ENCODE data around the gene GPRIN1.
A peak's percentile ranks its signal among the peaks of the same experiment; 100 is the strongest.
"Not testable (repeated sequence)": the region's sequence is repeated elsewhere in the genome, so short reads cannot be mapped to it uniquely, and the experiment has no call there.

The GPRIN1 gene

DNA sequence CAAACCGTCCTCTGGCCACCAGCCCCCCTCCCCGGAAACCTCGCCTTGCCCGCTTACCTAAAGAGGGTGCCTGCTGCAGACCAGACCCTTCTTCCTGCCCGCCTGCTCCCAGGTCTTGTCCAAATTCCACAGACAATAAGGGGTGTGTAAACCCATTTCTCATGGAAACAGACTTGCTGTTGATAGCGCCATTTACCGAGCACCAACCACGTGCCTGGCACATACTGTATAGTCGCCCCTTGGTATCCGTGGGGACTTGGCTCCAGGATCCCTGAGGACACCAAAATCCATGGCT is 35.7 kb downstream of the GPRIN1 start:
- peak in 1 of 14 donors; percentile 46 for DNase-seq

DNA sequence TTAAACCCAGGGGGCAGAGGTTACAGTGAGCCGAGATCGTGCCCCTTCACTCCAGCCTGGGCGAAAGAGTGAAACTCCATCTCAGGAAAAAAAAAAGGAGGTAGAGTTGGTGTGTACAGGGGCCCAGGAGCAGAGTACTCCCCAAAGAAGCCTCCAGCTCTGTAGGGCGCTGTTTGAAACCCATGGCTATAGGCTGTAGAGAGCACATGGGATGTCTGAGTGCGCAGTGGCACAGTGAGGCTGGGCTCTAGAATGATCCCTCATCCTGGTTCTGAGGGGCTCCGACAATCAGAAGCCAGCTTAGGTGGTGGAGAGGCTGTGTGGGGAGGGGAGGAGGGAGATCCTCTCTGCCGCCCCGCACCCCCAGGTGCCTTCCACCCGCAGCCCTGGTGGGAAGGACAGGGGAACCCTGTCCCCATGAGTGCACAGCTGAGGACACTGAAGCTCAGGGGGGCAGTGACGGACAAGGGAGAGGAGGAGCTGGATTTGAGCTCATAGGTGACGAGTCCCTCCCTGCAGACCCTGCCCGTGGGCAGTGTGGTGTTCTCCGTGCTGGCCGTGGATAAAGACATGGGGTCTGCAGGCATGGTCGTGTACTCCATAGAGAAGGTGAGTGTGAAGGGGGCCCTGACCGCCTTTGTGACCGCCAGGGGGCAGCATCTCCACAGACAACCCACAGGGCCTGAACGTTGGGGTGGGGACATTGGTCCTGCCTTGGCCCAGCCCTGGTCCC is 36.2 kb downstream of the GPRIN1 start:
- DNase-seq: peak in 13 of 14 donors; percentile 7 to 70 (median 37)

DNA sequence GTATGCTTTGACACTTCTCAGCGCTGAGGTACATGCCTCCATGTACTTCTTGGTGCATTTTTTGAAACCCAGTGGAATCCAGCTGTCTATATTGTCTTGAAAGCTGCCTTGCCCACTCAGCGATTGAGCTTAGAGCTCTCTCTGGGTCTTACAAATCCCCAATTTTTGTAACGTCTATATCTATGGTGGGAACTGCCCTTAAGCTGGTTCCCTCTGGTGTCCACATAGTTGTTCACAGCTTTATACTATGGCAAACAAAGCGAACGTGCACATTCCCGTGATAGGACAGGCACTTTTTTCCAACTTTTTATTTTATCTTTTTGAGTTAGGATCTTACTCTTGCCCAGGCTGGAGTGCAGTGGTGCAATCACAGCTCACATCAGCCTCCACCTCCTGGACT is 39.9 kb downstream of the GPRIN1 start:
- DNase-seq: no peak

DNA sequence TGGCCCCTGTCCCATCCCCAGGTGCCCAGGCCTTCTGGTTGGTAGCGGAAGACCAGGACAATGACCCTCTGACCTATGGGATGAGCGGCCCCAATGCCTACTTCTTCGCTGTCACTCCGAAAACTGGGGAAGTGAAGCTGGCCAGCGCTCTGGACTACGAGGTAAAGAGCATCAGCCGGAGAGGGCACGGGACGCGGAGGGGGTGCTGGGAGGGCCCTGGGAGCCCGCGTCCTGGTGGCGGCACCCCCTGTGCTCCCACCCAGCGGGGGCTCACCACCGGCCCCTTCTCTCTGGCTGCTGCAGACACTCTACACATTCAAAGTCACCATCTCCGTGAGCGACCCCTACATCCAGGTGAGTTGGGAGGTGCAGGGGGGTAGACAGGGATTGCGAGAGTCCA is 41.3 kb downstream of the GPRIN1 start:
- no peak for DNase-seq

DNA sequence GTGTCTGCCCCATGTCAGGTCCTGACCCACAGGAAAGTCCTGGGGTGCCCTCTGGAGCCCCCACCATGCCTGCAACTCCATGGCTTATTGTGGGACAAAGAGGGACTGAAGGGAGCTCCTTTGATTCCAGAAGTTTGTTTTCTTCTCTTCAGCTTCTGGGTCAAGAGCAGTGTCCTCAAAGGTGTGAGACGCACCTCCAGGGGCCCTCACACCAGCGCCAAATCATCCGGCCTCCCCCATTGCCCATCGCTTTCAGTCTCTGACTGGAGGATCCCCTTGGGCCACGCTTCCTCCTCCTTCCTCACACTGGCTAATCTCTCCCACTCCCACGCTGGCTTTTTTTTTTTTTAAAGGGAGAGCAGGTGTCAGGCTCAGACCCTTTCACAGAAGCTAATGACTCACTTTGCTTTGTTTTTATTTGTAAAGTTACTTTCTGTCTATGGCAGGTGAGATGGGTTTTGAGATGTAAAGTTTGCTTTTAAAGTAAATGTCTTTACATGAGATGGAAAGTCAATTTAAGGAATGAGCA is 44.1 kb downstream of the GPRIN1 start:
- DNase-seq: no peak

DNA sequence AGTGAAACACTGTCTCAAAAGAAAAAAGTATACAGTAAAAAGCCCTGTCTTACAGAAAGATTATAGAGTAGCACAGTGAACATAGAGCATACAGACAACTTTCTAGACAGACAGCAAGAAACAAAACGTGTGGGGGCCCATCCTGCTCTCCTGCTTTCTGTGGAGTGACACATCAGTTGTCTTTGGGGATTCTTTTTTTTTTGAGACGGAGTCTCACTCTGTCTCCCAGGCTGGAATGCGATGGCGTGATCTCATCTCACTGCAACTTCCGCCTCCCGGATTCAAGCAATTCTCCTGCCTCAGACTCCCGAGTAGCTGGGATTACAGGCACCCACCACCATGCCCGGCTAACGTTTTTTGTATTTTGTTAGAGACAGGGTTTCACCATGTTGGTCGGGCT is 46.0 kb downstream of the GPRIN1 start:
- DNase-seq: no peak

DNA sequence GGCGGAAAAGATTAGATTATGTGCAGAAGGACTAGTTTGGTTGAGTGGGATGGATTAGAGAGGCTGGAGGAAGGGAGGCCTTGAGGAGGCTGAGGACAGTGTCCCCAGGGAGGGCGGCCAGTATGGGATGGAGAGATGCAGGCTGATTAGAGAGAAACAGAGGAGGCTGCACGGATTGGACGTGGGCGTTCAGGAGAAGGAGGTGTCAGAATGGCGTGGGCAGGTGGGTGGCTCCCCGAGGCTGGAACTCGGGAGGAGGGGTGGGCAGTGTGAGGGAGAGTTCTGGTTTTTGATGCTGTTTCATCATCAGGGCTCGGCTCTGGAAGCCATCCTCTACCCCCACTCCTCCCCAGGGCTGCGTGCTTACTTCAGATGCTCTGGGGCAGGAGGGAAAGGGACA is 47.8 kb downstream of the GPRIN1 start:
- no peak for DNase-seq

DNA sequence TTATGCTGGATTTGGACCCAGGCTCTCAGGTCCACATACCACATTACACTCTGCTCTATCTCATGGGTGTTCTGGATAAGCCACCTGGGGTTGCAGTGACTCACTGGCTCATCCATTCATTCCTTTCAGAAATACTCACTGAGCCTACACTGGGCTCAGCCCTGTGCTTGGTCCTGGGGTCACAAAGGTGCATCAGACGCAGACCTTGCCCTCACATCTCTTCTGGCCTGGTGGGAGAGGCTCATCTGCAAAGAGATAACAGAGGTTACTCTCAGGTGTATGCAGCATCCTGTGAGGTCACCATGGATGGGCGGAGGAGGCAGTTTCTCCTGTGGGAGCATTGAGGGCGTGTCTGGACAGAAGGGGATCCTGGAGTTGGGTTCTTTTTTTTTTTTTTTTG is 48.7 kb downstream of the GPRIN1 start:
- DNase-seq: no peak

DNA sequence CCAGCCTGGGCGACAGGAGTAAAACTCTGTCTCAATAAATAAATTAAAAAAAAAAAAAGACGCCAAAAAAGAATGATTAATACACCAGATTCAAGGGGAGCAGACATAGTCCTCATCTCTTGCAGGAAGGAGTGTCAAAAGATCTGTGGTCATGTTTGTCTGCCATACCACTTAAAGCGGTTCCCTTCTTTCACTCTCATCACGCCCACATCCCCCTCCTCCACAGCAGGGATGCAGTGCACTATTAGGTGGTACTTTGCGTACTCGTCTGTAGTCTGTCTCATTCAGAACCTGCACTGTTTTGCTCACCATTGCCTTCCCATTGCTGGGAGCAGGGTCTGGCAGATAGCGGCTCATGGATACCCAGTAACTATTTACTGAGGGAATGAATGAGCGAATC is 49.6 kb downstream of the GPRIN1 start:
- no peak for DNase-seq

DNA sequence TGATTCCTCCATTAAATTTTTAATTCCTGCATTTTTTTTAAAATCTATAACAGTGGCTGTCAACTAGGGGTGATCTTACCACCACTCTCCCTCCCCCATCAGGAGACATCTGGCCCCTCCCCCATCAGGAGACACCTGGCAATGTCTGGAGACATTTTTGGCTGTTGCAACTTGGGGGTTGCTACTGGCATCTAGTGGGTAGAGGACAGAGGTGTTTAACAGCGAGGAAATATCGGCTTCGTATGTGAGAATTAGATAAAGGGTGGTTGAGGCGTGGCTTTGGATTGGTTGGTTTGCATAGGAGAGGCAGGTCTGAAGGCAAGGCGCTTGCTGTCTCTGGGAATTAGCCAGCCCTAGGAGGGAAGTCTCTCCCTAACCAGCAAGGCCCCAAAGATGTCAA is 50.3 kb downstream of the GPRIN1 start:
- no peak for DNase-seq

DNA sequence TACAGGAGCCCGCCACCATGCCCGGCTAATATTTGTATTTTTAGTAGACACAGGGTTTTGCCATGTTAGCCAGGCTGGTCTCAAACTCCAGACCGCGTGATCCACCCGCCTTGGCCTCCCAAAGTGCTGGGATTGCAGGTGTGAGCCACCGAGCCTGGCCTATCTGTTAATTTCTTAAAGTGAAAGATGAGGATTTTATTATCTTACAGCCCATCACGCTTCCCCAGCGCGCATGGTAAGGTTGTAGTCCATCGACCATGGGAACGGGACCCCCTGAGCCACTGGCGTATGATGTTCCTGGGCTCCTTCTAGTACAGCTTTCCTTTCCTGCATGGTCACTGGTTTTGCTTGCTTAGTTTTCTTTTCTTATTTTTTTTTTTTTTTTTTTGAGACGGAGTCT is 52.1 kb downstream of the GPRIN1 start:
- no peak for DNase-seq

DNA sequence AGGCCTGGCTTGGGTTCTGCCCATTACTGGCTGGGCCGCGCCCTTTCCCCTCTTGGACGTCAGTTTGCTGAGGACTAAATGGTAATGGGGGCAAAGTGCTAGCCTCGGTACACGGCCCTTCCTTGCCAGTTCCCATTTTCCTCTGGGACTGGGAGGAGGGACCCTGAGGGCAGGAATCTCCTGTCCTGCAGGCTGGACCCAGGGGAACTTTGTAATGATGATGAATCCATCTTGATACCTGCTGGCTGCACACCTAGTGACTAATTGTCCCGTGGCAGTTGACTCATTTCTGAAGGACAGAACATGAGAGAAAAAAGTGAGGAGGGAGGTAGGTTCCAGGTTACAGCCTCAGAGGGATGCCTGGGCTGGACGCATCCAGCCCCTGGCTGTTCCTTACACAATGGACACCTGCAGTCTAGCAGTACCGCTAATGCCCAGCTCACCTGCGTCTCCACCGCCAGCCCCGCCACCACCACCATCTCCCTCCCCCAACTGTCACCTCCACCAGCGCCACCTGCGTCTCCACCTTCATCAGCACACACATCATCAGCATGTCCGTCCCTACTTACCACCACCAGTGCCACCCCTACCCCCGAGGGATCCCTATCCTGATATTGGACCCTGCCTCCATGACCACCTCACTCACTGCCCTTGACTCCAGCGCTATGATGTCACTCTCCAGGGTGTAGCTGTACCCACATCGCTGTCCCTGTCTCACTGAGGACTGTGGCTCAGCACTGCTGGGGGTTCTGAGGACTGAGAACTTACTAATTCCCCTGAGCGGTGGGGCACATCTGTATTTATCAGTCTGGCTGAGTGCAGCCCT is 56.5 kb downstream of the GPRIN1 start:
- DNase-seq: no peak

DNA sequence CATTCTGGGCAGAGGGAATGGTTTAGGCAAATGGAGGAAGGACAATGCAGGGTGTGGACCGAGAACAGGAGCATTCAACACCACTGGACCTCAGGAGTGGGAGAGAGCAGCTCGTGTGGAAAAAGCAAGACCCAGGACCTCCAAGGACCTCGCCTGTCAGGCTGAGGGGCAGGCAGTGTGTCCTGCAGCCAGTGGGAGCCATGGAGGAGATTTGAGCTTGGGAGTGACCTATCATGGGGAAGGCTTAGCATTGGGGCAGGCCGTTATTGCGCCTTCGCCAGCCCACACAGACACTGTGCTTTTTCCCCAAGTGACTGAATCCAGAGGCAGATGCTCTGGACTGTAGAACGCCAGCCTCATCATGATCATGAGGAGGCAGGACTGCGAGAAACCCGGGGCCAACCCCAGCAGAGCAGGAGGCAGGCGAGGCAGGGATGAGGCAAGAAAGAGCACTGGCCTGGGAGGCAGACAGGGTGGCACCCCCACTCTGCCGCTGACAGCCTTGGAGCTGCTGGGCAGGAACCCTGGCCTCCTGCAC is 57.6 kb downstream of the GPRIN1 start:
- DNase-seq: no peak

DNA sequence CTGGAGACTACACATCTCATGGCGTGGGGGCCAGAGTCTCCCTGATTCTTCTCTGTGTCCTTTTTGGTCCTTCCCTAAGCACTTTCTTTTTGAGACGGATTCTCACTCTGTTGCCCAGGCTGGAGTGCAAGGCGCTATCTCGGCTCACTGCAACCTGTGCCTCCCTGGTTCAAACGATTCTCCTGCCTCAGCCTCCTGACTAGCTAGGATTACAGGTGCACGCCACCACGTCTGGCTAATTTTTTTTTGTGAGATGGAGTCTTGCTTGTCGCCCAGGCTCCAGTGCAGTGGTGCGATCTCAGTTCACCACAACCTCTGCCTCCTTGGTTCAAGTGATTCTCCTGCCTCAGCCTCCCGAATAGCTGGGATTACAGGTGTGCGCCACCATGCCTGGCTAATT is 59.0 kb downstream of the GPRIN1 start:
- DNase-seq: not testable (repeated sequence)

DNA sequence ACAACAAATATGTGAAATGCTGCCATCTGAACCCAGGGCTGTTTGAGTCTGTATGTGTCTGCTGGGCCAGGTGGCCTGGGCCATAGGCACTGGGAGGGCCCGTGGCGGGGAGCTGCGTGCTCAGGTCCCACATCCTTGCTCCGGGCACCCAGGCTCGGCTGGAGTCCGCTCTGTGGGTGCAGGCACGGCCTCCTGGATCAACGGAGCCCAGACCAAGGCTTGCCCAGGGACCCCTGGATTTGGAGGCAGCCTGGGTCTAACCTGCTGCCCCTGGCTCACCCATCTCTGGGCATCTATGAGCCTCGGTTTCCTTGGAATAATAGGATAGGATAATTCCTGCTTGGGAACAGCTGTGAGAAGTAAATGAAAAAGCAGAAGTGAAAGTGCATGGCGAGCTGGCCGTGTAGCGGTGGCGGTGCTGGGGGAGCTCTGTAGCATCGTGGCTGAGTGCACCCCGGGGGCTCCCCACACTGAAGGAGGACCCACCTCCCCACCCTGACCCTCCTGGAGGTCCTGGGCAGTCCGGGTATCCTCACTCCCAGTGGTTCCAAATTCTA is 59.6 kb downstream of the GPRIN1 start:
- DNase-seq: peak in 1 of 14 donors; percentile 2

DNA sequence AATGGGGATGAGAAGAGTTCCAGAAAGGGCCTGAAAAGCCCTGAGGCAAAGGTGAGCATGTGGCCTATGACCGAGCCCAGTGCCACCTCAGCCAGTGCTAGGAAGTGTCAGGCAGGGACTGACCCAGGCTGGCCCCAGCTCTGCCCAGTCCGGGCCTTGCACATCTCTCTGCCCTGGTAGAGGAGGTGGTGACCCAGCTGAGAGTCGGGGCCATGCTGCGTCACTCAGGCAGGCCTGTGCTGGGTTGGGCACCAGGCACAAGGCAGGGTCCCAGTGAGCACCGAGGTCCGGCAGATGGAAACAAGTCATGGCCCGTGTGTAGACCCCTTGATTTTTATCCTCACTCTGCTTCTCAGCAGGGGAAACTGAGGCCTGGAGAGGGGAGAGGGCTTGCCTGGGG is 60.1 kb downstream of the GPRIN1 start:
- no peak for DNase-seq

DNA sequence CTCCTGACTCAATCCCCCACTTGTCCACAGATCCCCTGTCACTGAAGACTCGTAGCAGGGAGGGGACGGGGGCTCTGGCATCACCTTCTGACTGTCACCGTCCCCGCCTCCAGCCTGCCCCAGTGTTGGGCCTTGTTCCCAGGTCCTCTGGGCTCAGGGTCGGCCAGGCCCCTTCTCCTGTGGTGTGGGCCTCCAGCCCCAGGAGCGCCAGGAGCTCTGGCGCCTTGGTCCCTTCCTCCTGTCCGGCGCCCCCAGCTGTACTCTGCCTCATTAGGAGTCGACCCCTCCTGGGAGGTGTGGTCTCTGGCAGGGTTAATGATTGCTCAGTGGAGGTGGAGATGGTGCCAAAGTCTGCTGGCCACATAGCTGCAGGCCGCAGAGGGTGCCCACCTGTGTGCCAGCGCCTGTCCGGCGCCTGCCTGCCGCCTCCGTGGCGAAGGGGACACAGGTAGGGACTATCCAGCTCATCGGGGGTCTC is 61.0 kb downstream of the GPRIN1 start, which contains the start of gene CDHR2:
Gene CDHR2, plus strand, starts transcription at position 376 of the 478 bp plus-strand sequence. CDS start 16,011 bp downstream, outside the sequence.
- DNase-seq: no peak

DNA sequence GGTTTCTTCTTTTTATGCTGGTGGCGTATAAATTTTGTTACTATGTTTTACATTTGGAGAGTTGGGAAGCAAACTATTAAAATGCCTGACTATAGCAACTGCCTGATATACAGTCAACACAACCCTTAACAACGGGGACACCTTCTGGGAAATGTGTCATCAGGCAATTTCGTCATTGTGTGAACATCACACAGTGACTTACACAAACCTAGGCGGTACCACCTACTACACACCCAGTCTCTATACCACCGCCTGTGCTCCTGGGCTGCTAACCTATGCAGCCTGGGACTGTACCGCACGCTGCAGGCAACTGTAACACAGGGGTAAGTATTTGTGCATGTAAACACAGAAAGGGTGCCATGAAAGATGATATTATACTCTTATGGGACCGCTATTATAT is 62.2 kb downstream of the GPRIN1 start:
- no peak for DNase-seq
